Endodermal cell (in vitro differentiated cells): Measurements from ENCODE around the gene SIAH3. TPM values are rescaled to one million over a fixed set of nuclear protein-coding genes. Genes with fewer than 3 reads are reported as not detected.

ENCODE experiments used
- DNase-seq: peaks from one replicate; pipeline ENCODE4 v3.0.0-alpha.2; 2017
- H3K27ac ChIP-seq: 2 replicates; pipeline ENCODE4 v1.5.1; 2013; ENCODE audit warnings: mild to moderate bottlenecking, low read depth, low read length, moderate library complexity
- H3K27me3 ChIP-seq: 2 replicates; pipeline ENCODE4 v1.6.1; 2013; ENCODE audit warnings: mild to moderate bottlenecking, low read length, moderate library complexity; ENCODE audit not compliant: insufficient read depth, control insufficient read depth, poor library complexity, severe bottlenecking
- H3K36me3 ChIP-seq: 2 replicates; pipeline ENCODE4 v1.7.0; 2013; ENCODE audit warnings: mild to moderate bottlenecking, low read length, moderate library complexity; ENCODE audit not compliant: control insufficient read depth, insufficient read depth
- H3K4me1 ChIP-seq: one replicate; pipeline ENCODE4 v1.7.0; 2013; ENCODE audit warnings: low read length; ENCODE audit not compliant: control insufficient read depth, insufficient read depth
- H3K4me3 ChIP-seq: 2 replicates; pipeline ENCODE4 v1.5.1; 2013; ENCODE audit warnings: mild to moderate bottlenecking, low read length, moderate library complexity
- H3K9ac ChIP-seq: 2 replicates; pipeline ENCODE4 v1.6.1; 2013; ENCODE audit warnings: mild to moderate bottlenecking, low read length, moderate library complexity; ENCODE audit not compliant: poor library complexity, severe bottlenecking; ENCODE audit errors: extremely low read depth
- H3K9me3 ChIP-seq: 2 replicates; pipeline ENCODE4 v1.6.1; 2013; ENCODE audit warnings: mild to moderate bottlenecking, low read length, moderate library complexity; ENCODE audit not compliant: control insufficient read depth
- H3K27ac Mint-ChIP-seq: 2 replicates; pipeline ENCODE4 v1.8.0; 2020; ENCODE audit warnings: mixed read lengths
- H3K27me3 Mint-ChIP-seq: 2 replicates; pipeline ENCODE4 v1.8.0; 2021; ENCODE audit warnings: mild to moderate bottlenecking, mixed read lengths; ENCODE audit not compliant: insufficient read depth
- H3K36me3 Mint-ChIP-seq: 2 replicates; pipeline ENCODE4 v1.8.0; 2020; ENCODE audit warnings: low read depth, mixed read lengths
- H3K4me1 Mint-ChIP-seq: 2 replicates; pipeline ENCODE4 v1.8.0; 2020; ENCODE audit warnings: mixed read lengths
- H3K4me3 Mint-ChIP-seq: 2 replicates; pipeline ENCODE4 v1.8.0; 2020; ENCODE audit warnings: mild to moderate bottlenecking, moderate library complexity, mixed read lengths
- H3K9me3 Mint-ChIP-seq: 2 replicates; pipeline ENCODE4 v1.8.0; 2020; ENCODE audit warnings: mild to moderate bottlenecking, mixed read lengths
- CTCF ChIP-seq: fragments of 200-600 bp; sonication (generic); conservative IDR thresholded peaks from 2 replicates; pipeline ENCODE4 v1.5.0; 2021; ENCODE audit warnings: antibody characterized with exemption, mild to moderate bottlenecking
- WGBS, 2 experiments: methylation state at CpG; one replicate each; pipeline versions ENCODE4 v1.1.5 to v1.1.7; 2013; ENCODE audit warnings: missing lambda C conversion rate in 2 of 2, mixed read lengths in 1 of 2; ENCODE audit not compliant: insufficient coverage in 1 of 2, insufficient read length in 1 of 2; 5-methylcytosine and 5-hydroxymethylcytosine counted together
- total RNA-seq, 2 donors: library from RNA; stranded (reverse); fragmentation: NEBNext Ultra II Directional in 1 of 2; extraction: Animal tissue kit (Norgen Biotek cat#: 25700) in 1 of 2; gene quantifications; 2 replicates in 1 of 2; 3 replicates in 1 of 2; pipeline ENCODE4 v1.2.1, GENCODE V29; 2021

SIAH3 gene
- total RNA-seq, 2 donors from 2014 or later: not detected

GRCh38 chr13:45787346-45787745, 64.2 kb downstream of the SIAH3 start:
- 88 to 97% methylated on average over 2 of the region's 2 CpGs for WGBS, 2 experiments
- Mint-ChIP-seq H3K4me1 (peaks cover 19% of the 10 kb centered on the region), H3K4me3 (no peak overlapping the region), H3K27me3 (no peaks in the 10 kb centered on the region), H3K36me3 (no peaks in the 10 kb centered on the region), H3K27ac (no peak overlapping the region), H3K9me3 (no peaks in the 10 kb centered on the region)
- H3K4me3 ChIP-seq: no peak overlapping the region
- H3K9me3 ChIP-seq: no peaks in the 10 kb centered on the region
- no peaks in the 10 kb centered on the region for H3K27me3 ChIP-seq
- no peaks in the 10 kb centered on the region for H3K36me3 ChIP-seq
- H3K27ac ChIP-seq: no peak overlapping the region
- no peak for DNase-seq
- no peak overlapping the region for H3K9ac ChIP-seq
- TF ChIP-seq CTCF: no peak
- H3K4me1 ChIP-seq: peaks cover 11% of the 10 kb centered on the region

- H3K9ac ChIP-seq: no peak overlapping the region
- Mint-ChIP-seq H3K27ac (no peak overlapping the region), H3K4me3 (no peak overlapping the region), H3K4me1 (peaks cover 14% of the 10 kb centered on the region), H3K9me3 (no peaks in the 10 kb centered on the region), H3K27me3 (no peaks in the 10 kb centered on the region), H3K36me3 (no peaks in the 10 kb centered on the region)
- H3K4me3 ChIP-seq: no peak overlapping the region
- no peaks in the 10 kb centered on the region for H3K36me3 ChIP-seq
- WGBS, 2 experiments: 78 to 85% methylated on average over 6 of the region's 6 CpGs
- no peak for DNase-seq
- no peaks in the 10 kb centered on the region for H3K9me3 ChIP-seq
- H3K27me3 ChIP-seq: no peaks in the 10 kb centered on the region
- no peak overlapping the region for H3K27ac ChIP-seq
- H3K4me1 ChIP-seq: peaks cover 10% of the 10 kb centered on the region
- TF ChIP-seq CTCF: no peak
These were observed 65.1 kb downstream of the SIAH3 start for GRCh38 chr13:45786293-45786920.

DNA sequence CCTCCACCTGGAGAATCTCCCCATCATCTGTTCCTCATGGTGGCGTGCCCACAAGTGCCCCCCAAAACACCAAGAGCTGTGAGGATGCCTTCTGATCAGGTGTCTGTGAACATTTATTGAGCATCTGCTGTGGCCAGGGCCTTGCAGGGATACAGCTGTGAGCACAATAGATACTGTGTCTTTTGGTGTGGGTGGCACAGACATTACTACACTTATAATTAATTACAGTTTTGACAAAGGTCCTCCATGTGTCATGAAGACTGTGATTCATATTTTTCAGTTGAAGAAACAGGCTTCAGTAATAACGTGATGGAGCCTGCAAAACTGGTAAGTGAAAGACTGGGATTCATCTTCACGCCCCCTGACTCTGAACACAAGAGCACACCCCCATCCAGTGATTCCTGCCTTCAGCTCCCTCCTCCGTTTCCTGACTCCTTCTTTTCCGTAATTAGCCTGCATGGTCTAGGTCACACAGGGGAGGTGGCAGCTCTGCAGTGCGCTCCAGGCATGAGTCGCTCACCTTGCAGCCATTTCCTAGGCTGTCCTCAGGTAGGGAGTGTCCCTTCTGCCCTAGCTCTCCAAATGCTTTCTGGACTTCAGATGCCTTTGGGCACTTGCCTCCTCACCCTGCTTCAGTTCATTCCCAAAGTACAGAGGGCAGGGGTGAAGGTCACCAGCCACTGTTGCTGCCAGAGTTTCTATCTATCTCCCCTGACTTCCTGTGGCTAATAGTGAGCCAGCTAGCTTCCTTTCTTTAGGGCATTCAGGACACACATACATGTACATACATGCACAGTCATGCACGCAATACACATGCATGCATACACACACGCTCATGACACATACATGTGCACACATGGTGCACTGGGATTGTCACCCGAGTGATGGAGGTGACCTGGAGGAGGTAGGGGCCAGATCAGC, 66.5 kb downstream of the SIAH3 start:
- Mint-ChIP-seq H3K9me3 (no peaks in the 10 kb centered on the region), H3K36me3 (no peaks in the 10 kb centered on the region), H3K27me3 (no peaks in the 10 kb centered on the region), H3K4me1 (peaks cover 3% of the 10 kb centered on the region), H3K4me3 (no peak overlapping the region), H3K27ac (no peak overlapping the region)
- no peaks in the 10 kb centered on the region for H3K27me3 ChIP-seq
- WGBS, 2 experiments: 88 to 89% methylated on average over 7 to 10 of the region's 10 CpGs
- H3K4me1 ChIP-seq: no peaks in the 10 kb centered on the region
- no peak for DNase-seq
- no peak for TF ChIP-seq CTCF
- H3K4me3 ChIP-seq: no peak overlapping the region
- no peak overlapping the region for H3K27ac ChIP-seq
- H3K36me3 ChIP-seq: no peaks in the 10 kb centered on the region
- no peaks in the 10 kb centered on the region for H3K9me3 ChIP-seq
- H3K9ac ChIP-seq: no peak overlapping the region
